Measurements from ENCODE around the gene KIF5A.

KIF5A gene

DNA sequence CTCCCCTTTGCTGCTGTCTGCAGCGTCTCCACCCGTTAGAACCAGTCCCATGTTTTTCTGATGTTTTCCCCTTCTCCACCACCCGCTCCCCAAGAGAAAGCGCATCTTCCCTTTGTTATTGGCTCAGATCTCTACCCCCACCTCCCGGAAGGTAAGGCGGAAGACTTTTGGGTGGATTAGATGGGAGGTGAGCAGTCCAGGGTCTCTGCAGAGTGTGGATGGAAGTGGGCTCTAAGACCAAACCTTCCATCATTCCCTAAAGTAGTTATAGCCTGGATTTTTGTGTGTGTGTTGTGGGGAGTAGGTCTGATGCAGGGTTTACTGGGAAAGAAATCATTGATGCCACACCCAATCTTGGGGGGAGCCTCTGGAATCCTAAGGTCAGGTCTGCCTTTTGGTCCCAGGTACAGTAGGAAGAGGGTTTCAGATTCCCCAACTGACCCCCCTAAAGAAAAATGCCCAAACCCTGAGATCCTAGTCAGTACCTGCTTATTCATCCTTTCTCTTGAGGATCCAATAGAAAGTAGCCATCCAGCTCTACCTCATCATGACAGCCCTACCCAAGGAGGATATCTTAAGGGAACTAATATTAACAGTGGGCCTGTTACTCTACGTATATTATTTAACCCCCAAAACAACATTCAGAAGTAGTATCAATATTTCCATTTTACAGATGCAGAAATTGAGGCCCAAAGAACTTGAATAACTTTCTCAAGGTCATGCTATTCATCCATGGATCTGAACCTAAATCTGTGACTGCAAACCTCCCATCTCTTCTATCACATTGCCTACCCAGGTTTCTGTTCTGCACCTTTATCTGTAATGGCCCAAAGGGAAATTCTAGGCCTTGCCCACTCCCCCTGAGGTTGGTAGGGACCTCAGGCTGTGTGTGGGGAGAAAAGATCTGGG lies 1.1 kb downstream of the KIF5A start:
- in situ Hi-C loops (cut with MboI; ENCODE audit: low sequenced_read_pairs, unreplicated experiment) = no loop called here
- TF ChIP-seq, protein P1, sequence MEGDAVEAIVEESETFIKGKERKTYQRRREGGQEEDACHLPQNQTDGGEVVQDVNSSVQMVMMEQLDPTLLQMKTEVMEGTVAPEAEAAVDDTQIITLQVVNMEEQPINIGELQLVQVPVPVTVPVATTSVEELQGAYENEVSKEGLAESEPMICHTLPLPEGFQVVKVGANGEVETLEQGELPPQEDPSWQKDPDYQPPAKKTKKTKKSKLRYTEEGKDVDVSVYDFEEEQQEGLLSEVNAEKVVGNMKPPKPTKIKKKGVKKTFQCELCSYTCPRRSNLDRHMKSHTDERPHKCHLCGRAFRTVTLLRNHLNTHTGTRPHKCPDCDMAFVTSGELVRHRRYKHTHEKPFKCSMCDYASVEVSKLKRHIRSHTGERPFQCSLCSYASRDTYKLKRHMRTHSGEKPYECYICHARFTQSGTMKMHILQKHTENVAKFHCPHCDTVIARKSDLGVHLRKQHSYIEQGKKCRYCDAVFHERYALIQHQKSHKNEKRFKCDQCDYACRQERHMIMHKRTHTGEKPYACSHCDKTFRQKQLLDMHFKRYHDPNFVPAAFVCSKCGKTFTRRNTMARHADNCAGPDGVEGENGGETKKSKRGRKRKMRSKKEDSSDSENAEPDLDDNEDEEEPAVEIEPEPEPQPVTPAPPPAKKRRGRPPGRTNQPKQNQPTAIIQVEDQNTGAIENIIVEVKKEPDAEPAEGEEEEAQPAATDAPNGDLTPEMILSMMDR (IDR thresholded peaks at IDR 0.05; ENCODE audit: borderline replicate concordance, control extremely low read depth, extremely low read depth, insufficient read depth, missing control alignments) = no peak
- no peak for DNase-seq (ENCODE audit: low spot score)

DNA sequence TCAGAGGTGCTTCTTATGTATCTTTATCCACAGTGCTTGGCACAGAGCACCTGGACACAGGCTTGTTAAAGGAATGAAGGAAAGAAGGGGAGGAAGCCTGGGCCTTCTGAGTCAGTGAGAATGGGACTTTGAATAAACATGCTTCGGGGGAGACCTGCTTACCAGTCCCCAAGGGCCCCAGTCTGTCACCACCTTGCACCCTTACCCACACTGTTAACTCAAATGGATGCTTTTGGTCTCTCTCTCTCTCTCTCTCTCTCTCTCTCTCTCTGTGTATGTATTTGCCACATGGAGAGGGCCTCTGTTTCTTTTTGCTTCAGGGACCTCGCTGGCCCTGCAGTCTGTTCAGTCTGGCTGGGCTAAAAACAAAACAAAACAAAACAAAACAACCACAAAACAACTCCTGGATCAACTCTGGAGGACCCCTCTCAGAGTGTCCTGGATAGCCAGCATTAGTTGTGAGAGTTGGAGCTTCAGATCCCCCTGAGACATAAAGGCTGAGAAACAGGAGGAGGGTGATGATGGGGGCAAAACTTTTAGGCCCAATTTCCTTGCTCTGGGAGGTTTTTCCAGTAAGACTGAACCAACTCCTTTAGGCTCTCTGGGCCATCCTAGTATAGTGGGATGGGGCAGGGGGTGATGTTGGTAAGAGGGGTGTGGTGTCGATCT lies 1.9 kb downstream of the KIF5A start:
- no peak for DNase-seq (ENCODE audit: low spot score)
- TF ChIP-seq, protein P1 (IDR thresholded peaks at IDR 0.05; ENCODE audit: borderline replicate concordance, control extremely low read depth, extremely low read depth, insufficient read depth, missing control alignments) = no peak
- in situ Hi-C loops (cut with MboI; ENCODE audit: low sequenced_read_pairs, unreplicated experiment) = no loop called here

GRCh38 chr12:57552306-57552651 lies 2.4 kb downstream of the KIF5A start:
- TF ChIP-seq, protein P1 (IDR thresholded peaks at IDR 0.05; ENCODE audit: borderline replicate concordance, control extremely low read depth, extremely low read depth, insufficient read depth, missing control alignments) = no peak
- no peak for DNase-seq (ENCODE audit: low spot score)
- in situ Hi-C loops (cut with MboI; ENCODE audit: low sequenced_read_pairs, unreplicated experiment) = no loop called here

GRCh38 chr12:57552835-57553313 lies 3.0 kb downstream of the KIF5A start:
- in situ Hi-C loops (cut with MboI; ENCODE audit: low sequenced_read_pairs, unreplicated experiment) = no loop called here
- no peak for DNase-seq (ENCODE audit: low spot score)
- TF ChIP-seq, protein P1 (IDR thresholded peaks at IDR 0.05; ENCODE audit: borderline replicate concordance, control extremely low read depth, extremely low read depth, insufficient read depth, missing control alignments) = no peak

DNA sequence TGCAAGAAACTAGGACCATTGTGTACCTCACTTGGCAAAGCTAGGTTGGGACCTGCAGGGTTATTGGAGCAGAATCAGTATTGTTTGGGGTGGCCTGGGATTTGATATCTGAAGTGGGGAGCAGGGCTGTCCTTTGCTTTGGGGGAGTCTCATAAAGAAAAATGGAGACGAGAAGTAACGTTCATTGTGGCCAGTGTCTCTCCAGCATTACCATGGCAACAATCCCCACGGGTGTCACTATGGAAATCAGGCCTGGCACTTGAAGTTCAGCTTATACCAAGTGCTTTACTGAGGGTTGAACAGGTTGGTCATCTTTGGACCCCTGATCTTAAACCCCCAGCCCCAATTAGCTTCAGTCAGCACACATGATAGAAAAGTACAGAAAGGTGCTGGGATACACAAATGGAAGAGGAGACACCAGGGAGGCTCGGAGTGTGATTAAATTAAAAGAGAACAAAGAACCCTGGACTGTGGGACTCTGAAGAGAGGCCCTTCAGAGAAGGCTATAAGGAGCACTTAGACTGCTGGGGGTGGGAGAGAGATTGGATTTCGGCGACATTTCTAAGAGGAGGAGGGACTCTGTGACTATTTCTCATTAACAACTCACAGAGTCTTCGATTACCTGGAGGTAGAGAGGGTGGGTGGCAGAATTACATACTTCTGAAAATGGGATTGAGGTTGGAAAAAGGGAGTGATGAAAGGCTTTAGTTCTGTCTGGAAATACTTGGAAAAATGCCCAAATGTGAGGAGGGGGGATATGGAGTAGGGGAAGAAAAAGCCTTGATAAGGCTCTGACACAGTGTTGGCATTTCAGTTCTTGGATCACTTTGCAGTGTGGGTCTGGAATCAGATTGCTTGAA lies 3.7 kb downstream of the KIF5A start:
- TF ChIP-seq, protein P1 (IDR thresholded peaks at IDR 0.05; ENCODE audit: borderline replicate concordance, control extremely low read depth, extremely low read depth, insufficient read depth, missing control alignments) = no peak
- in situ Hi-C loops (cut with MboI; ENCODE audit: low sequenced_read_pairs, unreplicated experiment) = no loop called here
- no peak for DNase-seq (ENCODE audit: low spot score)

DNA sequence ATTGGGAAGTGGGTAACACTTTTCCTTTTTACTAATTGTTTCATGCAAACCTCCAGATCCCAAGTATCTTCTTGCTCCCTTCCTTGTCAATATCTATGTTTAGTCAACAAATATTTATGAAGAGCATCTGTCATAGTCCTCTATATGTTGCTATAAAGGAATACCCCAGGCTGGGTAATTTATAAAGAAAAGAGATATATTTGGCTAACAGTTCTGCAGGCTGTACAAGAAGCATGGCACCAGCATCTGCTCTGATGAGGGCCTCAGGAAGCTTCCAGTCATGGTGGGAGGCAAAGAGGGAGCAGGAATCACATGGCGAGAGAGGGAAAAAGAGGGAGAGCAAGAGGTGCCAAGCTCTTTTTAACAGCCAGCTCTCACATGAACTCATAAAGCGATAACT lies 4.6 kb downstream of the KIF5A start:
- TF ChIP-seq, protein P1 (IDR thresholded peaks at IDR 0.05; ENCODE audit: borderline replicate concordance, control extremely low read depth, extremely low read depth, insufficient read depth, missing control alignments) = no peak
- in situ Hi-C loops (cut with MboI; ENCODE audit: low sequenced_read_pairs, unreplicated experiment) = no loop called here
- DNase-seq (ENCODE audit: low spot score) = no peak
